Fibroblast of the aortic adventitia (primary cell): ENCODE data around the gene CLDN5. TPM values are rescaled to one million over a fixed set of nuclear protein-coding genes. Genes with fewer than 3 reads are reported as not detected.
"Not testable (repeated sequence)": the region's sequence is repeated elsewhere in the genome, so short reads cannot be mapped to it uniquely, and the experiment has no call there.

Source experiments
- DNase-seq: peaks from one replicate; pipeline ENCODE4 v3.0.0-alpha.2; 2010; ENCODE audit warnings: low read depth
- H3K4me3 ChIP-seq: 2 replicates; pipeline ENCODE4 v1.5.1; 2011; ENCODE audit warnings: low read depth, mild to moderate bottlenecking, control low read depth, low read length, moderate library complexity
- total RNA-seq: library from RNA; depleted of rRNA; stranded (reverse); fragments of >200 nt; gene quantifications from 2 replicates; pipeline ENCODE4 v1.2.3, GENCODE V29; 2012; ENCODE audit warnings: low replicate concordance
- TF ChIP-seq, protein P1 (sequence below): IDR thresholded peaks from 2 replicates; pipeline ENCODE4 v1.5.1; 2011; ENCODE audit warnings: mild to moderate bottlenecking, low read length, control low read depth, inconsistent platforms; ENCODE audit not compliant: insufficient read depth

CLDN5 gene
- total RNA-seq, 1 donor, result 0.27 TPM

DNA sequence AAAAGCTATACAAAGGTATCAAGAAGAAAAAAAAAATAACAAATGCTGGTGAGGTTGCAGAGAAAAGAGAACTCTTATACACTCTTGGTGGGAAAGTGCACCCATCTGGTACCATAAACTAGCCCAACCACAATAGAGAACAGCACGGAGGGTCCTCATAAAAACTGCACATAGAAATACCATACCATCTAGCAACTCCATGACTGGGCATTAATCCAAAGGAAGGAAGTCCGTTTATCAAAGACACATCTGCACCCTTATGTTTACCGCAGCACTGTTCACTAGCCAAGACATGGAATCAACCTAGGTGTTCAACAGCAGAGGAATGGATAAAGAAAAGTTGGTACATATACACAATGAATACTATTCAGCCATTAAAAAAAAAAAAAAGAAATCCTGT is 10.8 kb upstream of the CLDN5 start:
- no peak overlapping the region for H3K4me3 ChIP-seq
- TF ChIP-seq, protein P1, sequence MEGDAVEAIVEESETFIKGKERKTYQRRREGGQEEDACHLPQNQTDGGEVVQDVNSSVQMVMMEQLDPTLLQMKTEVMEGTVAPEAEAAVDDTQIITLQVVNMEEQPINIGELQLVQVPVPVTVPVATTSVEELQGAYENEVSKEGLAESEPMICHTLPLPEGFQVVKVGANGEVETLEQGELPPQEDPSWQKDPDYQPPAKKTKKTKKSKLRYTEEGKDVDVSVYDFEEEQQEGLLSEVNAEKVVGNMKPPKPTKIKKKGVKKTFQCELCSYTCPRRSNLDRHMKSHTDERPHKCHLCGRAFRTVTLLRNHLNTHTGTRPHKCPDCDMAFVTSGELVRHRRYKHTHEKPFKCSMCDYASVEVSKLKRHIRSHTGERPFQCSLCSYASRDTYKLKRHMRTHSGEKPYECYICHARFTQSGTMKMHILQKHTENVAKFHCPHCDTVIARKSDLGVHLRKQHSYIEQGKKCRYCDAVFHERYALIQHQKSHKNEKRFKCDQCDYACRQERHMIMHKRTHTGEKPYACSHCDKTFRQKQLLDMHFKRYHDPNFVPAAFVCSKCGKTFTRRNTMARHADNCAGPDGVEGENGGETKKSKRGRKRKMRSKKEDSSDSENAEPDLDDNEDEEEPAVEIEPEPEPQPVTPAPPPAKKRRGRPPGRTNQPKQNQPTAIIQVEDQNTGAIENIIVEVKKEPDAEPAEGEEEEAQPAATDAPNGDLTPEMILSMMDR, result no peak
- DNase-seq, result no peak

DNA sequence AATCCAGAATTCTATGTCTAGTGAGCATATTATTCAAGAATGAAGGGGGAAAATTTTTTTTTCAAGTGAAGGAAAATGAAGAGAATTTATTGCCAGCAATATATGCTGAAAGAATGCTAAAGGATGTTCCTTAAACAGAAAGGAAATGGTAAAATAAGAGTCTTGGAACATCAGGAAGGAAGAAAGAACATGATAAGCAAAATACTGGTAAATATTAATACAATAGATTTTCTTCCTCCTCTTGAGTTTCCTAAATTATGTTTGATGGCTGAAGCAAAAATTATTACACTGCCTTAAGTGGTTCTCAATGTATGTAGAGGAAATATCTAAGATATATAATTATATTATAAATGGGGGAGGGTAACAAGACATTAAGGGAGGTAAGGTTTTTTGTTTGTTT is 9.6 kb upstream of the CLDN5 start:
- DNase-seq, result no peak
- no peak overlapping the region for H3K4me3 ChIP-seq
- TF ChIP-seq, protein P1, result no peak

DNA sequence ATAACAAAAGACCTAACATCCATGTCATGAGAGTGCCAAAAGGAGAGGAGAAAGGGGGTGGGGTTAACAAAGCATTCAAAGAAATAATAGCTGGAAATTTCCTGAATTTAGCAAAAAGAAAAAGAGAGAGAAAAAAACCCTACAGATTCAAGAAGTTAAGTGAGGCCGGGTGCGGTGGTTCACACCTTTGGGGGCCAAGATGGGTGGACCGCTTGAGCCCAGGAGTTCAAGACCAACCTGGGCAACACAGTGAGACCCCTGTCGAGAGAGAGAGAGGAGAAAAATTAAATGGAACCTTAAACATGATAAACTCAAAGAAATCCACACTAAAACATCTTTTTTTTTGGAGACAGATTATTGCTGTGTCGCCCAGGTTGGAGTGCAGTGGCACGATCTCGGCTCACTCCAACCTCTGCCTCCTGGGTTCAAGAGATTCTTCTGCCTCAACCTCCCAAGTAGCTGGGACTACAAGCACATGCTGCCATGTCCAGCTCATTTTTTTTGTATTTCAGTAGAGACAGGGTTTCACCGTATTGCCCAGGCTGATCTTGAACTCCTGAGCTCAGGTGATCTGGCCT is 8.9 kb upstream of the CLDN5 start:
- TF ChIP-seq, protein P1, result no peak
- DNase-seq, result no peak
- no peak overlapping the region for H3K4me3 ChIP-seq

DNA sequence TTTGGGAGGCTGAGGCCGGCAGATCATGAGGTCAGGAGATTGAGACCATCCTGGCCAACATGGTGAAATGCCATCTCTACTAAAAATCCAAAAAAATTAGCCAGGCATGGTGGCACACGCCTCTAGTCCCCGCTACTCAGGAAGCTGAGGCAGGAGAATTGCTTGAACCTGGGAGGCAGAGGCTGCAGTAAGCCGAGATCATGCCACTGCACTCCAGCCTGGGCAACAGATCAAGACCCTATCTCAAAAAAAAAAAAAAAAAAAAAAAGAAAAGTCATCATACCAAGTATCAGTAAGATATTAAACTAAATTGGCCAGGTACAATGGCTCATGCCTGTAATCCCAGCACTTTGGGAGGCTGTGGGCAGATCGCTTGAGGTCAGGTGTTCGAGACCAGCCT is 7.1 kb upstream of the CLDN5 start:
- not testable (repeated sequence) for DNase-seq, H3K4me3 ChIP-seq

DNA sequence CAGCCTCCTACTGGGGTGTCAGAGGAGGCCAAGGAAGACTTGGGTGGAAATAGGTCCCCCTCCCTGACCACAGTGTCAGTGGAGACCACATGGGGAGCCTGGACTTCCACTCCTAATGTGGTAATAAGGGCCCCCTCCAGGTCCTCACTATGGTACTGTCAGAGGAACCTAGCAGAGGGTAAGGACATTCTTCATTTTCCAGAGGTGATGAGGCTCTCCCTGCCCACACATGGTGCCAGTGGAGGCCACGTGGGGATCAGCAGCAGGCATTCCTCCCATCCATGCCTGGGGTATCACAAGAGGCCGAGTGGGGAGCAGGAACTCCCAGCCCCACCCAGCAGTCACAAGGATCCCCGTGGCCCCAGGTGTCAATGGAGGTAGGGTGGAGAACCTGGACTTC is 6.5 kb upstream of the CLDN5 start:
- H3K4me3 ChIP-seq, result no peak overlapping the region
- DNase-seq, result no peak
- TF ChIP-seq, protein P1, result no peak

DNA sequence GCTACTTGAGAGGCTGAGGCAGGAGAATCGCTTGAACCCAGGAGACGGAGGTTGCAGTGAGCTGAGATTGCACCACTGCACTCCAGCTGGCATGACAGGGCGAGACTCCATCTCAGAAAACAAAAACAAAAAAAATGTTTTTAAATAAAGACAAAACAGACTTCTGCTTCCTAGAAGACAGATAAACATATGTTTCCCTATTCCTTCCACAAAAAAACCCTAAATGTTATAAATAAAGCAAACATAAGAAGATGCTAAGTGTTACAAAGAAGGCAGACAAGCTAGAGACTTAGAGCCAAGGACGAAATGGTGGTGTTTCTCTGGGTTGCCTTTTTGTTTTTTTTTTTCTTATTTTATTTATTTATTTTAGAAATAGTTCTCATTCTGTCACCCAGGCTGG is 5.6 kb upstream of the CLDN5 start:
- DNase-seq, result no peak
- H3K4me3 ChIP-seq, result no peak overlapping the region
- TF ChIP-seq, protein P1, result no peak

DNA sequence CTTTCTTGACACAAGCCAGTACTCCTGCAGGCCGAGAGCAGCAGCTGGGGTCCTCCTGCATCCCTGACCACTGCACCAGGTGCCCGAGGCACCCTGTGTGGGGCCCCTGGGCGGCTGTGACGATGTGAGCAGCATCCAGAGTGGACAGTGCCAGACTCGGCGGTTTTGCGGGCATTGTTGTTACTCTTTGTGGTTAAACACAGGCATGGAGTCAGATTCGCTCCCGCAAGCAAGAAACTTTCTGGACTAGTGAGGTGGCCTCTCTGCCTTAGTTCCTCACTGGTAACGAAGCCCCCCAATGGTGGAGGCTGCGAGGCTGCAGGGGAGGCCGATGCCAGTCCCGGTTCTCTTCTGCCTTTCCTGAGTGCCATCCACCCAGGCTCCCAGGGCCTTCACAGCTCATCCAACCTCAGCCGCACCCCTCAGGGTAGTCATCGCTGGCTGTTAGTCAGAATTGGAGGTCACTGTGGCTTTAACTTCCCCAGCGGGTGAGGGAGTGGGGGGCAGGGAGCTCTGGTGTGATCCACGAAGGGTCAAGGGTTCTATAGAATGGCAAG is 3.7 kb upstream of the CLDN5 start:
- no peak for DNase-seq
- H3K4me3 ChIP-seq, result no peak overlapping the region
- TF ChIP-seq, protein P1, result no peak
